IMR-90 (cell line): ENCODE measurements around the gene MAGI1. TPM values are rescaled to one million over a fixed set of nuclear protein-coding genes. Genes with fewer than 3 reads are reported as not detected.

ENCODE experiments used
- ATAC-seq: fragments of 200-7000 bp; cut with Tn5 transposase; 2 replicates; pipeline ENCODE4 v1.9.1; 2020; ENCODE audit warnings: low read depth, mild to moderate bottlenecking, moderate library complexity
- BruUV-seq: library from RNA; stranded (reverse); fragments of 400-500 nt; replicated peaks from 2 replicates; lab custom pipeline; 2021; lab: Mats Ljungman, UMichigan
- CTCF ChIA-PET: fragments of 300-600 bp; formaldehyde crosslinking; extraction: SDS; loops from one replicate; lab custom pipeline; 2021; ENCODE audit warnings: antibody characterized with exemption; lab: Yijun Ruan, JAX
- POLR2A ChIA-PET: fragments of 300-600 bp; sonication (Branson Sonifier 250); formaldehyde crosslinking; loops from one replicate; lab custom pipeline; 2022; ENCODE audit warnings: antibody characterized with exemption; ENCODE audit not compliant: unreplicated experiment; lab: Charles Lee
- DNase-seq: peaks from one replicate; pipeline ENCODE4 v3.0.0; 2013
- H2AFZ ChIP-seq: replicated peaks from 2 replicates; pipeline ENCODE3; 2013; ENCODE audit warnings: low read length, mild to moderate bottlenecking; ENCODE audit not compliant: poor library complexity
- H2AK5ac ChIP-seq: 2 replicates; pipeline ENCODE4 v1.6.1; 2013; ENCODE audit warnings: low read depth, low read length, inconsistent platforms
- H2AK9ac ChIP-seq: replicated peaks from 2 replicates; pipeline ENCODE3; 2013; ENCODE audit warnings: mild to moderate bottlenecking, low read depth, low read length, moderate library complexity; ENCODE audit not compliant: poor library complexity
- H2BK120ac ChIP-seq: 2 replicates; pipeline ENCODE4 v1.6.1; 2013; ENCODE audit warnings: low read depth, low read length, inconsistent platforms
- H2BK15ac ChIP-seq: 3 replicates; pipeline ENCODE4 v1.6.1; 2013; ENCODE audit warnings: low read depth, low read length, inconsistent platforms
- H2BK20ac ChIP-seq: 2 replicates; pipeline ENCODE4 v1.6.1; 2013; ENCODE audit warnings: low read depth, mild to moderate bottlenecking, inconsistent platforms, low read length, moderate library complexity
- H2BK5ac ChIP-seq: 2 replicates; pipeline ENCODE4 v1.6.1; 2013; ENCODE audit warnings: mild to moderate bottlenecking, low read depth, low read length, inconsistent platforms; ENCODE audit not compliant: poor library complexity, severe bottlenecking
- H3K14ac ChIP-seq: replicated peaks from 2 replicates; pipeline ENCODE4 v1.6.1; 2013; ENCODE audit warnings: low read depth, low read length, inconsistent platforms
- H3K18ac ChIP-seq: 2 replicates; pipeline ENCODE4 v1.6.1; 2013; ENCODE audit warnings: low read depth, low read length, control low read depth
- H3K23ac ChIP-seq: 2 replicates; pipeline ENCODE4 v1.6.1; 2013; ENCODE audit warnings: low read depth, low read length, inconsistent platforms
- H3K27ac ChIP-seq: 2 replicates; pipeline ENCODE4 v1.5.1; 2013; ENCODE audit warnings: mild to moderate bottlenecking, control low read depth, low read length; ENCODE audit not compliant: insufficient read depth
- H3K27me3 ChIP-seq: 2 replicates; pipeline ENCODE4 v1.6.1; 2013; ENCODE audit warnings: low read length; ENCODE audit not compliant: control insufficient read depth, insufficient read depth
- H3K36me3 ChIP-seq: 2 replicates; pipeline ENCODE4 v1.6.1; 2013; ENCODE audit warnings: low read length, mixed read lengths; ENCODE audit not compliant: control insufficient read depth, insufficient read depth
- H3K4ac ChIP-seq: 2 replicates; pipeline ENCODE4 v1.6.1; 2013; ENCODE audit warnings: low read depth, low read length, inconsistent platforms
- H3K4me1 ChIP-seq: 2 replicates; pipeline ENCODE4 v1.6.1; 2013; ENCODE audit warnings: low read length, mixed read lengths; ENCODE audit not compliant: control insufficient read depth, insufficient read depth
- H3K4me2 ChIP-seq: 2 replicates; pipeline ENCODE4 v1.6.1; 2013; ENCODE audit warnings: low read depth, mild to moderate bottlenecking, control low read depth, low read length, moderate library complexity
- H3K4me3 ChIP-seq: 2 replicates; pipeline ENCODE4 v1.5.1; 2013; ENCODE audit warnings: low read depth, mild to moderate bottlenecking, control low read depth, low read length, moderate library complexity; ENCODE audit not compliant: insufficient read depth
- H3K56ac ChIP-seq: 2 replicates; pipeline ENCODE4 v1.6.1; 2013; ENCODE audit warnings: low read length, inconsistent platforms; ENCODE audit not compliant: insufficient read depth; ENCODE audit errors: extremely low read depth
- H3K79me1 ChIP-seq, 2 experiments: 2 replicates each; pipeline ENCODE4 v1.6.1; 2013; ENCODE audit warnings: low read length in 2 of 2, inconsistent platforms in 1 of 2, low read depth in 1 of 2
- H3K9ac ChIP-seq: 2 replicates; pipeline ENCODE4 v1.6.1; 2013; ENCODE audit warnings: low read depth, low read length, control low read depth
- H3K9me1 ChIP-seq: 2 replicates; pipeline ENCODE4 v1.6.1; 2013; ENCODE audit warnings: low read length, inconsistent platforms; ENCODE audit not compliant: insufficient read depth
- H3K9me3 ChIP-seq: 2 replicates; pipeline ENCODE4 v1.6.1; 2013; ENCODE audit warnings: low read length; ENCODE audit not compliant: control insufficient read depth, insufficient read depth
- H4K20me1 ChIP-seq: 2 replicates; pipeline ENCODE4 v1.6.1; 2013; ENCODE audit warnings: low read length, inconsistent platforms; ENCODE audit not compliant: insufficient read depth
- H4K5ac ChIP-seq: 2 replicates; pipeline ENCODE4 v1.6.1; 2013; ENCODE audit warnings: mild to moderate bottlenecking, low read depth, low read length, control low read depth
- H4K8ac ChIP-seq, 2 experiments: 2 replicates each; pipeline ENCODE4 v1.6.1; 2013; ENCODE audit warnings: low read depth in 2 of 2, low read length in 2 of 2, control low read depth in 1 of 2, inconsistent platforms in 1 of 2
- H4K91ac ChIP-seq: 2 replicates; pipeline ENCODE4 v1.6.1; 2013; ENCODE audit warnings: low read depth, low read length, inconsistent platforms; ENCODE audit not compliant: insufficient read depth
- BHLHE40 ChIP-seq: fragments of 150-350 bp; IDR thresholded peaks from 2 replicates; pipeline ENCODE4 v1.6.1; 2016; ENCODE audit warnings: mild to moderate bottlenecking, low read depth, low read length
- FOS ChIP-seq: fragments of 150-350 bp; IDR thresholded peaks from 2 replicates; pipeline ENCODE4 v1.6.1; 2016; ENCODE audit warnings: low read depth, low read length
- MAZ ChIP-seq: IDR thresholded peaks from 2 replicates; pipeline ENCODE4 v1.6.1; 2012; ENCODE audit warnings: low read depth, mild to moderate bottlenecking, low read length, improper control_type of control experiment, moderate library complexity, borderline replicate concordance
- MXI1 ChIP-seq: IDR thresholded peaks from 2 replicates; pipeline ENCODE4 v1.6.1; 2012; ENCODE audit warnings: low read depth, mild to moderate bottlenecking, low read length, moderate library complexity, borderline replicate concordance
- RAD21 ChIP-seq: IDR thresholded peaks from 2 replicates; pipeline ENCODE4 v1.6.1; 2012; ENCODE audit warnings: low read length, improper control_type of control experiment
- RFX5 ChIP-seq: IDR thresholded peaks from 2 replicates; pipeline ENCODE4 v1.8.0; 2012; ENCODE audit warnings: low read depth, mild to moderate bottlenecking, low read length, moderate library complexity
- WGBS, 2 experiments: methylation state at CpG; one replicate each; pipeline versions ENCODE4 v1.1.5 to v1.1.7; 2013; ENCODE audit warnings: missing lambda C conversion rate in 2 of 2; ENCODE audit not compliant: insufficient read length in 1 of 2; ENCODE audit errors: extremely low coverage in 2 of 2; 5-methylcytosine and 5-hydroxymethylcytosine counted together
- dilution Hi-C: fragments of 300-500 bp; cut with HindIII; formaldehyde crosslinking; loops from one replicate; pipeline ENCODE4 v1.14.3; 2018; ENCODE audit warnings: low sequenced_read_pairs; ENCODE audit not compliant: unreplicated experiment
- in situ Hi-C: fragments of 300-500 bp; cut with MboI; formaldehyde crosslinking; loops from 3 replicates; pipeline ENCODE4 v1.14.3; 2019; ENCODE audit warnings: low sequenced_read_pairs, inconsistent platforms, mixed read lengths
- intact Hi-C: fragments of 100-400 bp; cut with micrococcal nuclease; formaldehyde crosslinking; loops from 2 replicates; pipeline ENCODE4 v1.10.0; 2022
- polyA plus RNA-seq, 3 experiments: library from polyadenylated mRNA; depleted of rRNA; stranded (reverse); fragments of >200 nt; gene quantifications; 2 replicates each; pipeline ENCODE4 v1.2.3, GENCODE V29; 2012; ENCODE audit warnings: low replicate concordance in 1 of 3
- total RNA-seq: library from RNA; depleted of rRNA; stranded (reverse); fragments of >200 nt; gene quantifications from 2 replicates; pipeline ENCODE4 v1.2.3, GENCODE V29; 2012
- TF ChIP-seq, protein P1 (sequence below): fragments of 150-350 bp; IDR thresholded peaks from 2 replicates; pipeline ENCODE4 v1.6.1; 2016; ENCODE audit warnings: low read depth, mild to moderate bottlenecking, low read length, moderate library complexity, borderline replicate concordance
- TF ChIP-seq, protein P2 (sequence below): conservative IDR thresholded peaks from 2 replicates; pipeline ENCODE4 v1.5.1; 2012; ENCODE audit warnings: mild to moderate bottlenecking, low read depth, low read length, improper control_type of control experiment
- TF ChIP-seq, protein P3 (sequence below): fragments of 150-350 bp; IDR thresholded peaks from 2 replicates; pipeline ENCODE4 v1.6.1; 2017; ENCODE audit warnings: mild to moderate bottlenecking, antibody characterized with exemption, low read length, low read depth

Gene MAGI1
- total and polyA plus RNA-seq, 2 of the 4 experiments (the other 2 are of a cell fraction), result 14.5 to 24.2 TPM

DNA sequence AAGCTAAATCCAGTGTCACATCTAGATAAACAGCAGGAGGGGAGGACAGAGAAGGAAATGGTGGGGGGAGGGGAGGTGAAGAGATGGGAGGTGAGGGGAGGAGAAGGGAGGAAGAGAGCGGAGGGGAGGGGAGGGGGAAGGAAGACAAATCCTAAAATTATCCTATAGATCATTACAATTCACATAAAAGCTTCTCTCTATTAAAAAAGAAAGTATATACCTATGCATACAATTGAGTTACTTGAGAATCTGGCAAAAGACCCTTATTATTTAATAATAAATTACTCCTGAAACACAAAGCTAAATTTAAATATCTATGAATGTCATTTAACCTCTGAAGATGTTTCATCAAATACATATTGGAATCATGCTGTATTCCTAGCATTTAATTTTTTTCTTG, 303.9 kb downstream of the MAGI1 start:
- H3K14ac ChIP-seq, result no peak overlapping the region
- CTCF ChIA-PET, result interaction anchor here (0.8 kb wide), 1 partner anchor 16 kb away, joined by 3 read pairs; no protein-coding TSS in a partner anchor
- H2BK120ac ChIP-seq, result no peak overlapping the region
- no peak overlapping the region for H4K8ac ChIP-seq
- no peak for ATAC-seq
- DNase-seq, result no peak
- no peaks in the 10 kb centered on the region for H3K9me3 ChIP-seq
- H3K9ac ChIP-seq, result no peak overlapping the region
- no peak overlapping the region for H2AK5ac ChIP-seq
- H3K27ac ChIP-seq, result no peak overlapping the region
- H2AFZ ChIP-seq, result no peak overlapping the region
- H2AK9ac ChIP-seq, result no peak overlapping the region
- dilution Hi-C loops (no loop called here), intact Hi-C loops (loop anchor here (2.0 kb wide), 1 partner anchor 388 kb away; no protein-coding TSS in a partner anchor), in situ Hi-C loops (loop anchor here (5.0 to 25.0 kb wide), 3 partner anchors 307 to 1197 kb away; no protein-coding TSS in a partner anchor)
- TF ChIP-seq MXI1, result no peak
- no peak for TF ChIP-seq FOS
- TF ChIP-seq, protein P1, sequence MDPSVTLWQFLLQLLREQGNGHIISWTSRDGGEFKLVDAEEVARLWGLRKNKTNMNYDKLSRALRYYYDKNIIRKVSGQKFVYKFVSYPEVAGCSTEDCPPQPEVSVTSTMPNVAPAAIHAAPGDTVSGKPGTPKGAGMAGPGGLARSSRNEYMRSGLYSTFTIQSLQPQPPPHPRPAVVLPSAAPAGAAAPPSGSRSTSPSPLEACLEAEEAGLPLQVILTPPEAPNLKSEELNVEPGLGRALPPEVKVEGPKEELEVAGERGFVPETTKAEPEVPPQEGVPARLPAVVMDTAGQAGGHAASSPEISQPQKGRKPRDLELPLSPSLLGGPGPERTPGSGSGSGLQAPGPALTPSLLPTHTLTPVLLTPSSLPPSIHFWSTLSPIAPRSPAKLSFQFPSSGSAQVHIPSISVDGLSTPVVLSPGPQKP, result no peak
- no peak for TF ChIP-seq BHLHE40
- no peak for TF ChIP-seq MAZ
- TF ChIP-seq, protein P2, sequence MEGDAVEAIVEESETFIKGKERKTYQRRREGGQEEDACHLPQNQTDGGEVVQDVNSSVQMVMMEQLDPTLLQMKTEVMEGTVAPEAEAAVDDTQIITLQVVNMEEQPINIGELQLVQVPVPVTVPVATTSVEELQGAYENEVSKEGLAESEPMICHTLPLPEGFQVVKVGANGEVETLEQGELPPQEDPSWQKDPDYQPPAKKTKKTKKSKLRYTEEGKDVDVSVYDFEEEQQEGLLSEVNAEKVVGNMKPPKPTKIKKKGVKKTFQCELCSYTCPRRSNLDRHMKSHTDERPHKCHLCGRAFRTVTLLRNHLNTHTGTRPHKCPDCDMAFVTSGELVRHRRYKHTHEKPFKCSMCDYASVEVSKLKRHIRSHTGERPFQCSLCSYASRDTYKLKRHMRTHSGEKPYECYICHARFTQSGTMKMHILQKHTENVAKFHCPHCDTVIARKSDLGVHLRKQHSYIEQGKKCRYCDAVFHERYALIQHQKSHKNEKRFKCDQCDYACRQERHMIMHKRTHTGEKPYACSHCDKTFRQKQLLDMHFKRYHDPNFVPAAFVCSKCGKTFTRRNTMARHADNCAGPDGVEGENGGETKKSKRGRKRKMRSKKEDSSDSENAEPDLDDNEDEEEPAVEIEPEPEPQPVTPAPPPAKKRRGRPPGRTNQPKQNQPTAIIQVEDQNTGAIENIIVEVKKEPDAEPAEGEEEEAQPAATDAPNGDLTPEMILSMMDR, result no peak
- TF ChIP-seq, protein P3, sequence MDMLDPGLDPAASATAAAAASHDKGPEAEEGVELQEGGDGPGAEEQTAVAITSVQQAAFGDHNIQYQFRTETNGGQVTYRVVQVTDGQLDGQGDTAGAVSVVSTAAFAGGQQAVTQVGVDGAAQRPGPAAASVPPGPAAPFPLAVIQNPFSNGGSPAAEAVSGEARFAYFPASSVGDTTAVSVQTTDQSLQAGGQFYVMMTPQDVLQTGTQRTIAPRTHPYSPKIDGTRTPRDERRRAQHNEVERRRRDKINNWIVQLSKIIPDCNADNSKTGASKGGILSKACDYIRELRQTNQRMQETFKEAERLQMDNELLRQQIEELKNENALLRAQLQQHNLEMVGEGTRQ, result no peak
- no peak for TF ChIP-seq RFX5
- no peak for TF ChIP-seq RAD21
- H3K36me3 ChIP-seq, result no peaks in the 10 kb centered on the region
- H2BK15ac ChIP-seq, result no peak overlapping the region
- H2BK5ac ChIP-seq, result no peak overlapping the region
- no peak overlapping the region for H3K4me2 ChIP-seq
- H3K23ac ChIP-seq, result no peak overlapping the region
- H2BK20ac ChIP-seq, result no peak overlapping the region
- H3K9me1 ChIP-seq, result 0 out of 2 replicates have a peak, but pooled peaks cover 3% of the 10 kb centered on the region
- peaks cover 7 to 30% of the 10 kb centered on the region in 2 experiments; a peak in 3 of 4 replicates for H3K79me1 ChIP-seq
- no peak overlapping the region for H3K56ac ChIP-seq
- peaks cover 6% of the 10 kb centered on the region for H3K4me1 ChIP-seq
- WGBS, 2 experiments, result no CpG with 5 or more reads among the region's 1 CpG
- H3K4me3 ChIP-seq, result no peak overlapping the region
- no peak overlapping the region for H3K18ac ChIP-seq
- peaks cover 4% of the 10 kb centered on the region; the same call in 1 of the 2 replicates for H4K20me1 ChIP-seq
- H4K91ac ChIP-seq, result no peak overlapping the region
- H4K5ac ChIP-seq, result no peak overlapping the region
- no TSS peak for BruUV-seq
- POLR2A ChIA-PET, result no interaction called here
- H3K4ac ChIP-seq, result no peak overlapping the region
- no peaks in the 10 kb centered on the region for H3K27me3 ChIP-seq
